ENCODE data around the gene RP9.

RP9 gene

DNA sequence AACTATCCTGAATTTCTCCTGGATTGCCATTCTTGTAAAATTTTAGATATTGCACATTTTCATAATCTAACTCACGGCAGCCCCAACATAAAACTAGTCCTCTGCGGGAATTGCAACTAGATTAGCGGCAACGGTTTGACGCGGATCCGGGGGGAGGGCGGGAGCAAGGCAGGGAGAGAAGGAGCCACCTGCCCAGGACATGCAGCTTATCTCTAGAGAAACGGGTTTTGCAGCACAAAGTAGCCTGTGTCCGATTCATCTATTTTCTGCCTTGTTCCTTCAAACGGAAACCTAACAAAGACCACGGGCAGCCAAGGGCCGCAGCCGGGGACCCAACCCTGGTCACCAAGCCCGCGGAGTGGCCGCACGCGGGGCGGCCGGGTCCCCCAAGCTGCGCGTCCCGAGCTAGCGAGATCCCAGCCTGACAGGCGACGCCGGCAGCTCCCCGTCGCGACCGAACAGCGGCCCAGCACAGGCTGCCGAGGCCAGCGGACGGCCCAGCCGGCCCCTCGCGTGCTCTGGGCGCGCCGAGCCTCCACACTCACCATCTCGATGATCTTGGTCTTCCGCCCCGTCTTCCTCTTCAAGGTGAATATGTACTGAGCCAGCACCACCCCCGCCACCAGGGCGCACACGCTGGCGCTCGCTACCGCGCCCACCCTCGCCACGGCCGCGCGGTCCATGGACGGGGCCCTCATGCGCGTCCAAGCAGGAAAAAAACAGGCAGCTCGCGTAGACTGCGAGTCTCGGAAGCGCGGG lies 47.0 kb downstream of the RP9 start, which contains the start of gene NT5C3A:
Gene NT5C3A, minus strand, starts transcription at position 754 of the 759 bp plus-strand sequence. Its CDS starts 71 bp downstream, at position 683.
- DNase-seq: no peak

DNA sequence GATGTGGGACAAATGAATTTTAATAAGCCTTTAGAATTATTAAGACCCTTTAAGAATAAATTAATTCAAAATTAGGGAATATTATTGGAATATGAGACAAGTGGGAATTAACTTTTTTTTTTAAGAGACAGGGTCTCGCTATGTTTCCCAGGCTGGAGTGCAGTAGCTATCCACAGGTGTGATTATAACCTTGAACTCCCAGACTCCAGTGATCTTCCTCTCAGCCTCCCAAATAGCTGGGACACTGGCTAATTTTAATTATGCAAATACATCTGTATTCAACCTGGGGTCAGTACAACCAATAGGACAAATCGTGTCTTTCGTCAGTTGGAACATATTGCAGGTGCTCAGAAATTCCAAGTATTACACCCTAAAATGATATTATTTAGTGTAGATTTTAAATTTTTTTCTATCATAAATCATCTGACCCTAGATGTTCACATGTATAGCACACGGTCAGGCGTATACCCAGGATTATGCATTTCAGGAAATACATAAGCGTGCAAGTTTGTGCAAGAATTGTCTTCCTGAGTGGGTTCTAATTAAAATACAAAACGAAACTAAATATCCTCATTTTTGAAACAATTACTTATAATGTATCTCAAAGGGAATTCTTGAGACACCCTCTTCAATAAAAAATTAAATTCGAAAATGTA lies 47.8 kb downstream of the RP9 start:
- no peak for DNase-seq

DNA sequence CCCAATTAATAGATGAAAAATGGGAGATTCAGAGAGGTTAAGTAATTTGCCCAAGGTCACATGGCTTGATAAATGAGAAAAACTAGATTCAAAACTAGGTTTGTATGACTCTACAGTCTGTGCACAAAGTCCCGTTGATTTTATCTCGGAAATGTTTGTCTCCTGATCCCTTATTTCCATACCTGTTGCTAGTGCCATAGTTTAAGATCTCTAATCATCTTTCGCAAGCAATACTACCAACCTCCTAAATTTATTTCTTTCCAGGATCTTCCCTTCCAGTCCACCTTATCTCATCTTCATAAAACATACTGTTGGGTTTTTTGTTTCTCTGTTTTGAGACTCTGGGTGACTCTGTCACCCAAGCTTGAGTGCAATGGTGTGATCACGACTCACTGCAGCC lies 49.6 kb downstream of the RP9 start:
- no peak for DNase-seq

DNA sequence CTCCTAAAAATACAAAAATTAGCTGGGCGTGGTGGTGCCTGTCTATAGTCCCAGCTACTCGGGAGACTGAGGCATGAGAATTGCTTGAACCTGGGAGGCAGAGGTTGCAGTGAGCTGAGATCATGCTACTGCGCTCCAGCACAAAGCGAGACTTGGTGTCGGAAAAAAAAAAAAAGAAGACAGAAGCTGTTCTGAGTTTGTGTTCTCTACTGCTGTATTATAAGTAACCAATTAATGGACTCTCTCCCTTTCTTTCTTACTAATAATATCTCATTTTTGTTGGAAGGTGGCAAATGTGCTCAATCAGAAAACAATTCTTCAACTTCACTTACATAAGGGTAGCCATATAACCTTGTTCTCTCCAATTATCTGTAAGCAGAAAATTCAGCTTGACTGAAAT lies 54.0 kb downstream of the RP9 start:
- no peak for DNase-seq

DNA sequence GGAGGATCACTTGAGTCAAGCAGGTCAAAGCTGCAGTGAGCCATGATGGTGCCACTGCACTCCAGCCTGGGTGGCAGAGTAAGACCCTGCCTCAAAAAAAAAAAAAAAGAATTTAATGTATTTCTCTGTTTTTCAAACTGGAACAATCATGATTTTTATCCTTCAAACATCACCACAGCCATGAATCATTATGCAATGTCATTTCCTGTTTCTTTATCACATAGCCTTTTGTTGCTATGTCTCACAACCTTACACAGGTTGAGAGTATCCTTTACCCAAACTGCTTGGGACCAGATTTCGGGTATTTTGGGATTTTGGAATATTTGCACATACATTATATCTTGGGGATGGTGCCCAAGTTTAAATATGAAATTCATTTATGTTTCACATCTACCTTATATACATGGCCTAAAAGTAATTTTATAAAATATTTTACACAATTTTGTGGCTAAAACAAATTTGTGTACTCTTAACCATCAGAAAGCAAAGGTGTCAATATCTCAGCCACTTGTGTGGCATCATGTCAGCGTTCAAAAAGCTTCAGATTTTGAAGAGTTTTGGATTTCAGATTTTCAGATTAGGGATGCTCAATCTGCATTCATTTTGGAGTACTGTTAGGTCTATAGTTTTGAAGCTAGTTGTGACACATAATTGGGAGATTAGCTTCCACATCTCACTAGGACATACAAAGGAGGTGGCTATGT lies 54.8 kb downstream of the RP9 start:
- DNase-seq: no peak

DNA sequence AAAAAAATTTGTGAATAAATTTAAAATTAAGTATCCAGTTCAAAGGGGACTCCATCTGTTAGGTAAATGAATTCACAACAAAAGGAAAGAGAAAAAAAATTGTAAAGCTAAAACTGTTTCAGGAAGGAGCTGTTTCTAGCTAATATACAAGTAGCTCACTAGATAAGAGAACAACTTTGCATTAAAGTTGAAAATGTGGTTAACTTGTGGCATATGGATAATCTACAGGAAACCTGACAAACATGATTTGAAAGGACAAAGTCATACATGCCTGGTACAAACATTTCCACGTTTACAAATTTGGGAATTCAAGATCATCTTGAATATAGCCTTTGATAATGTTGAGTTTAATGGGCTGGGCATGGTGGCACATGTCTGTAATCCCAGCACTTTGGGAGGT lies 55.5 kb downstream of the RP9 start:
- no peak for DNase-seq

DNA sequence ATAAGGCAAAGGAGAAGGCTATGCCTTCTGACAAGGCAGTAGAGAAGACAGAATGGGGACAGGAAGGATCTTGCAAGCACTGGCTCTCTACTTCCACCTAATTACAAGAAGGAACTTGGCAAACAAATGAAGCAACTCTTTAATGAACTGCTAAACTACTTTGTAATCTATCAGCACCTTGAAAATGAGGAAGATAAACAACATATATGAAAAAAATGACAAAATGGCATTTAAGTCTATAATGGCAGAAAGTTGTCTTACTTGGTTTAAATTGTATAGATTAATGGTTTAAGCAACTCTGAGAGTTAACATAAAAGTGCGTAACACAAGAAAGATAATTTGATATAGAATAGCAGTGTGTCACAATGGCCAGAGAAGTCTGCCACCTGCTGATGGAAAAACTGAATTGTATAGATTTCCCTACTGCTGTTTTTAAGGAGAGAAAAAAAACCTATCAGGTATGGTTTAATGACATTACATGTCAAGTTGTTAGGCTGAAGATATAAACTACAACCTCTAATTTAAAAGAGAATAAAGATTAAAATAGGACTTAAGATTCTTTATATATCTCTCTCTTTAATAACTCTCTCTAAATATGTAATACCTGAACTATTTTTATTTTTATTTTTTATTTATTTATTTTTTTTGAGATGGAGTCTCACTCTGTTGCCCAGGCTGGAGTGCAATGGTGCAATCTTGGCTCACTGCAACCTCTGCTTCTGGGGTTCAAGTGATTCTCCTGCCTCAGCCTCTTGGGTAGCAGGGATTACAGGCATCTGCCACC lies 58.5 kb downstream of the RP9 start:
- no peak for DNase-seq

DNA sequence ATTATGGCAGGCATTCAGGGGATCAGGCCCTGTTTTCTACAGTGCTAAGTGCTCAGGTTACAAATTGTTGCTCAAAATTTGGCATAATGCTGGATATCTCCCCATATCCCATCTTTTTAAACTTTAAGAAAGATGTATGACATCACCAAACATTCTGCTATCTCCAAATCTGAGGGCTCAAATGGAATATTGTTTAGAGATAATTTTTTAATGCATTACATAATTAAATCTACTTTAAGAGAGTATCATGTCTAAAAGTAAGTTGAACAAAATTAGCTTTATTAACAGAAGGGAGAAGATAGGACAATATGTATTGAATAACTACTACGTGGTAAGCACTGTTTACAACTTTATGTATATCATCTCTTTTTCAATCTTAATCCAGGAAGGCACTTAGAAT lies 60.5 kb downstream of the RP9 start:
- DNase-seq: no peak

DNA sequence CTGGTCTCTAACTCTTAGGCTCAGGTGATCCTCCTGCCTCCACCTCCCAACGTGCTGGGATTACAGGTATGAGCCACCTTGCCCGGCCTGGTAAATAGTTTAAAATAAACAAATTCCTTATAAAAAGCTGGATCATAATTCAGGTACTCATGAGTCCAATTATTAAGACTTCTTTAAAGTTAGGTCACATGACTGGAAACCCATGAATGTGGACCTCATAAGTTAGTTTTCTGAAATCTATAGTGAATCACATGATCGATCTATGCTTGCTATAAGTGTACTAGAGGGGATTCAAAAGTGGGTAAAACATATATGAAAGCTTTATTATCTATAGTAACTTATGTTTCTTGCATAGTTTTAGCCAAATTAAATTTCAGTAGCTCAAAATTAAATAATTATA lies 60.9 kb downstream of the RP9 start:
- no peak for DNase-seq

DNA sequence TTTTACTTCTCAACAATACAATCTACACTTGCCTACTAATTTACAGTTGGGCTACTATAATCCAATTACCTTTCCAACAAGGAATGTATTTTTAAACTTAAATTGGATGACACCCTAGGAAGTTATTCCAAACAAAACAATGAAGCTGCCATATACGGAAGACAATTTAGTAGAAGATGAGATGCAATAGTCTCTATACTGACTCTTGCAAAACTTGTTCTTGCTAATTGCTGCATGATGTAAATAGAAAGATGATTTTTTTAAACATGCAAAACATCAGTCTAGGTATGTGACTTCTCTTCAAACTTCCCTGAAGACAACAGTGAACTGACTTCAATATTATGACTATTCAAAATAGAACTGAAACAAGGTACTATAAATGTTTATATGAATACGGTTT lies 64.2 kb downstream of the RP9 start:
- DNase-seq: no peak
